HG03064 (cell line): Measurements from ENCODE around the gene KNOP1.

Experiments
- ATAC-seq: cut with Tn5 transposase; IDR thresholded peaks from one replicate; pipeline ENCODE4 v1.9.1; 2021; ENCODE audit warnings: low read depth; ENCODE audit not compliant: unreplicated experiment

KNOP1 gene, protein sequence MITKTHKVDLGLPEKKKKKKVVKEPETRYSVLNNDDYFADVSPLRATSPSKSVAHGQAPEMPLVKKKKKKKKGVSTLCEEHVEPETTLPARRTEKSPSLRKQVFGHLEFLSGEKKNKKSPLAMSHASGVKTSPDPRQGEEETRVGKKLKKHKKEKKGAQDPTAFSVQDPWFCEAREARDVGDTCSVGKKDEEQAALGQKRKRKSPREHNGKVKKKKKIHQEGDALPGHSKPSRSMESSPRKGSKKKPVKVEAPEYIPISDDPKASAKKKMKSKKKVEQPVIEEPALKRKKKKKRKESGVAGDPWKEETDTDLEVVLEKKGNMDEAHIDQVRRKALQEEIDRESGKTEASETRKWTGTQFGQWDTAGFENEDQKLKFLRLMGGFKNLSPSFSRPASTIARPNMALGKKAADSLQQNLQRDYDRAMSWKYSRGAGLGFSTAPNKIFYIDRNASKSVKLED

DNA sequence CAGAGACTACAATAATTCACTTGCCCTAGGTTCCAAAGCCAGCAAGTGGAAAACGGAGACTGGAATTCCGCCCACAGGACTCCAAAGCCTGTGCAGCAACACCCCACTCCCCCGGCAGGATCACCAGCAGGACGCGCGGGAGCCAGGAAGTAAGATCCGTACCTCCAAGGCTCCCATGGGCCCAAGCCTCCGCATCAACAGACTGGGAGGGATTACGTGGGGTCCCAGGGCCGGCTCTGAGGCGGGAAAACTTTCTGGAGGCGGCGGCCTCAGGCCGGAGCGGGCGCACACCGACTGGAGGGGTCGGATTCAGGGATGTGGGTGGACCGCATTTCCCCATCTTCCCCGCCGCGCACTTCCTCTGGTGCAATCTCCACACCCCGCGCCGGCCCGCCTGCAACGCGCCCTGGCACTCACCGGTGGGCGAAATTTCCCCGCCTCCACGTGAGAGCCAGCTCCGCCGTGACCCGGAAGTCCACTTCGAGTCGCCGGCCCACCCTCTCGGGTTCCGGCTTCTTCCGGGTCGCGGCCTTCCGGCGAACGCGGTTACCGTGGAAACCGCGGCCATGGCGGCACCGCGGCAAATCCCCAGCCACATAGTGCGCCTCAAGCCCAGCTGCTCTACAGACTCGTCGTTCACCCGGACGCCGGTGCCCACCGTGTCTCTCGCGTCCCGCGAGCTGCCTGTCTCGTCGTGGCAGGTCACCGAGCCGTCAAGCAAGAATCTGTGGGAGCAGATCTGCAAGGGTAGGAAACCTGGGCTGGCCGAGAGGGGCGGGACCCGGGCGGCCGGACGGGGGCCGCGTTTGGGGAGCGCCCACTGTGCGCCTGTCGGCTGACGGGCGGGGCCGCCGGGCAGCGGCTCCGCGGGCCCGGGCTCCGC lies at the start of gene KNOP1, which contains the start of gene IQCK:
Gene KNOP1 (minus strand): TSS at position 487 of the 883 bp plus-strand sequence. CDS start 3,192 bp downstream, outside the sequence.
Gene IQCK (plus strand): TSS at position 531 of the 883 bp plus-strand sequence. CDS start 36 bp downstream, at position 567.
- peak; percentile 96 for ATAC-seq

DNA sequence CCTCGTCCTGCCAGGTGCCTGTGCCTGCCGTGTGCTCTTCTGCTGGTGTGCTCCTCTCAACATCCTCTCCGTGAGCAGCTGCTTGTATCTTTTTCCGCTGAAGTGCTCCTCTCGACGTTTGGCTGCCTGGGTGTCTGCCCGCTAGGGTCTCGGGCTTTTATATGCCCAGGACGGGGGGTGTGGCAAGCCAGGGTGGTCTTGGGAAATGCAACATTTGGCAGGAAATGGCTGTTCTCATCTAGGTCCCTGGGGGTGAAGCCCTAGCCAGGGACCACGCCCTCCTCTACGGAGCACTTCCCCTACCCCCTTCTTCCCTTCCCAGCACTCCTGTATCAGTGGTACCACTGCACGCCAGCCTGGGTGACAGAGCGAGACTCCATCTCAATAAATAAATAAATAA lies 49.5 kb upstream of the KNOP1 start:
- ATAC-seq, result no peak

DNA sequence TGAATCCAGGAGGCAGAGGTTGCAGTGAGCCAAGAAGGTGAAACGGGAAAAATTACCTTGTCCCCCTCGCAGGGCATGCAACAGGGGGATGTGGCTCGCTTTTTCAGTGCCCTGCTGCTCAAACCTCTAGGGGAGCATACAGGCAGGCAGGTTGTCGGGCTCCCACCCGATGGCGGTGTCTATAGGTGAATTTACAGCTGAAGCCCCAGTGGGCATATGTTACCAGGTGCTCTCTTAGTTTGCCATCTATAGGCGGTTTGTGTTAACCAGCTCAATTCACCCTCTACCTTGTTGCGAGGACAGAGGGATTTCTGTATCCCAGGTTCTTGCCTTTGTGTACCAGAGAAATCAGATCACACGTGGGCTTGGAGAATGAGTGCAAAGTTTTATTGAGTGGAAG lies 49.0 kb upstream of the KNOP1 start:
- no peak for ATAC-seq

DNA sequence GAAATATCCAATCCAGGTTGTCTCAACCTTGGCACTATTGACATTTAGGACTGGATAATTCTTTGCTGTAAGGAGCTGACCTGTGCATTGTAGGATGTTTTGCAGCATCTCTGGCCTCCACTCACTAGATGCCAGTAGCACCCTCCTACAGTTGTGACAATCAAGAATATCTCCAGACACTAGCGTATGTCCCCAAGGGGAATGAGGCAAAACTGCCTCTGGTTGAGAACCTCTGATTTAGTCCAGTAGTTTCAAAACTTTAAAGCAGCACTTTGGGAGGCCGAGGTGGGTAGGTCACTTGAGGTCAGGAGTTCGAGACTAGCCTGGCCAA lies 48.5 kb upstream of the KNOP1 start:
- ATAC-seq, result no peak

DNA sequence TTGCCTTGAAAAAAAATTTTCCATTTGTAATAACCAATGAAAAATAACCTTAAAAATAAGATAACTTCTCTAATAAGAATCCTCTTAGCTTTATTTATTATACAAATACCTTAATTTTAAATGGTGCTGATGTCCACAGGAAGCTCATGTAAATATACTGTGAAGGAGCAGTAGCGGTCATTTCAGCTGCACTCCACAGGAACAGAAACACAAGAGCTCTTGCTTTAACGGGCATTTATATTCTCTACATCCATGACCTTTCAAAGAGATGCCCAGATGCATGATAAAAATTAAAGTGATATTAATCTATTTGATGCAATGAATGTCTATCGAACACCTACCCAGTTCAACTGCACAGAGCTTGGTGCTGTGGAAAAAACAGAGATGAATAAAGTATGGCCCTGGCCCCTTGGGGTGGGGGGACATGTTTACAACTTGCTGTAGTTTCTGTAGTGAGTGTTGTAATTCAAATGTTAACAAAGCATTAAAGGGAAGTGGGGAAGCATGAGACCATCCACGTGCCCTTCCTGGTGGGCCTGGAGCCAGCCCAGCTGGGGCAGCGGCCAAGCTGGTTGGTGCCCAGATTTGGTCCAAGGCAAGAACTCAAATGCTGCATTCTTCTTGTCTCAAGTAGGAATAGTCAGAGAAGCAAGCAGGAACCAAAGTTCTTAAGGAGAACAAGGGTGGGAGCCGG lies 48.0 kb upstream of the KNOP1 start:
- ATAC-seq, result no peak

DNA sequence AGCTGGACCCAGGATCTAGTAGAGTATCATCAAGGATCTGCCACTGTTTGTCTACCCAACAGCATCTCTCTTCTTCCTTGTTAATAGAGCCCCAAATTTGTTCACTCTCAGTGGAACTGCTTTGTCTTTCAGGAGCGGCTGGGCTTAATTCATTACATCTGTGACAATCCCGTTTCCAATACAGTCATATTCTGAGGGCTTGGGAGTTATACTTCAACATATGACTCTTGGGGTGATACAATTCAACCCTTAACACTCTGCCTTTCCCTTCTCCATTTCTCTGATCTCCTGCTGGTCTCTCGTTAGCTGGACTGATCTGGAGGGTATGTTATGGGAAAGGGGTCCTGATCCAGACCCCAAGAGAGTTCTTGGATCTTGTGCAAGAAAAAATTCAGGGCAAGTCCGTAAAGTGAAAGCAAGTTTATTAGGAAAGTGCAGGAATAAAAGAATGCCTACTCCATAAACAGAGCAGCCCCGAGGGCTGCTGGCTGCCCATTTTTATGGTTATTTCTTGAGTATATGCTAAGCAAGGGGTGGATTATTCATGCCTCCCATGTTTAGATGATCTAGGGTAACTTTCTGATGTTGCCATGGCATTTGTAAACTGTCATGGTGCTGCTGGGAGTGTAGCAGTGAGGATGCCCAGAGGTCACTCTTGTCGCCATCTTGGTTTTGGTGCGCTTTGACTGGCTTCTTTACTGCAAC lies 42.5 kb upstream of the KNOP1 start:
- no peak for ATAC-seq

DNA sequence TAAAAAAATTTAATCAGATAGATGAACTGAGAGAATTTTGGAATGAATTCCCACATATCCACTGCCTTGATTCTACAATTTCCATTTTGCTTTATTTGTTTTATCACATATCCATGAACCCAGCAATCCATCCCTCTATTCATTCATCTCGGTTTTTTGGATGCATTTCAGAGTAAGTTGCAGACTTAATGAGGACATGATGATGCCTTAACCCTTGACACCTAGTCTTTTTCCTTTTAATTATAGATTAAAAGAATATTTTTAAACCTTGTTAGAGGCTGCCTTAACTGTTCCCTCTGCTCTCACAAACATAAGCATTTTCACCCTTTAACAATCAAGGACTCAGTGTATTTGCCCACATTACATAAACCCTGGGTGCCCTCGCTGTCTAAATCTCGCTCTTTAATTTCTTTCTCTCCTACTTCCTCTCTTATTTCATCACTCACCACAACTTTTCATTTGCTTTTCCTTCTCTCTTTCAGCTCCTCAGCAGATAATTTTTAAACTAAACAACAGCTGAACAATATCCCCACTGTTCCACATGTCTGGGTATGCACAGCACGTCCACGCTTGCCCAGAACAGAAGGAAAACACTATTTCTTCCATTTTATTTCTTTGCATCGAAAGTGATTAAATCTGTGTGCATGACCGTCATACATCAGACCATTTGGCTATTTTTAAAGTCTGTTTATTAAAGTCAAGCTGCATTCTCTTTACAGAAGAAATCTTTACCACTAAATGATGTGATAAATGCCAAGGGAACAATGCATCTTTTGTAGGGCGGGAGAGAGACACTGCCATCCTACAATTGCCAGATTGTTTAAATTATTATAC lies 40.0 kb upstream of the KNOP1 start:
- ATAC-seq, result no peak

DNA sequence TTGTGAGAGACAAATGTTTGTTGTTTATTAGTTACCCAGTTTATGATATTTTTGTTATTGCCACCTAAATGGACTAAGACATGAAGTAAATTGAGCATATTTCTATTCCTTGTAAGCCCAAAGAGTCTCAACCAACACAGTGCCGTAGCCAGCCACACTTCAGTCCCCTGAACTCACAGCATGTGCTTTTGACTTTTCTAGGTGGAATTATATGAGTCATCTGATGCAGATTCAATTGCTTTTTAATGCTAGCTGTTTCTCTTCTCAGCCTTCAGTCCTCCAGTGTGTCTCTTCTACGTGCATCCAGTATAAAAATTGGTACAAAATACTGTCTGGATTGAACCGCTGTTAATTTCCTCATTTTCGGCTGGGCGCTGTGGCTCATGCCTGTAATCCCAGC lies 39.0 kb upstream of the KNOP1 start:
- no peak for ATAC-seq

DNA sequence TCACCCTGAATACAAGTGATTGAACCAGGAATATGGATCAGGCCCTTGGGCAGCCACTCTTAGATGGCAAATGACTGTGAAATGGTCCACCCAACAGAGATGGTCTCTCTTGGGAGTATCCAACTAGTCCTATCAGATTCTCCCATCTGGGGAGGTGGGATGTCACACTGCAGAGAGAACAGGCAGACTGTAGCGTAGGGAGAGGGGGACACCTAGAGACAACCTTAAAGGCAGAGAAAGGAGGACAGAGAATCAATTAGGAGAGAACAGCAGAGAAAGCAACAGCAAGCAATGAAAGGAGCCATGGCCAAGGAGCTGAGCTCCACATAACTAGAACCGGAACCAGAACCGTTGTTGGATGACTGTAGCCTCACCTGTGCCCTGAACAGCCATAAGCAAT lies 37.2 kb upstream of the KNOP1 start:
- no peak for ATAC-seq

DNA sequence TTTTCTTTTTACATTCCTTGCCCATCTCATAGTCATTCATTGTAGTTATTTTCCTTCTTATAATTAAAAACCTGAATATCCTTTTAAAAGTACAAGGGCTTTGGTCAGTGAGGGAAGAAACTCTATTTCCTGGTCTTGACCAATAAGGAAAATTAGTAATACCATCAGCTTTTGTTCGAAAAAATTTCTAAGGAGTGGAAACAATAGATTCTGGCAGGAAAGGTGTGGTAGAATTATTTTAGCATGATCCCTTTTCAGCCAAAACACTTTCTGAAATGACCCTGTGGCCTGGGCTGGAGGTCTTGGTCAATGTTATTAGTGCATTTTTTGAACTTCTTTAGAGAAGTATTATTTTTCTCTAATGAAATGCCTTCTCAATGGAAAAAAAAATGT lies 36.6 kb upstream of the KNOP1 start:
- ATAC-seq, result no peak

DNA sequence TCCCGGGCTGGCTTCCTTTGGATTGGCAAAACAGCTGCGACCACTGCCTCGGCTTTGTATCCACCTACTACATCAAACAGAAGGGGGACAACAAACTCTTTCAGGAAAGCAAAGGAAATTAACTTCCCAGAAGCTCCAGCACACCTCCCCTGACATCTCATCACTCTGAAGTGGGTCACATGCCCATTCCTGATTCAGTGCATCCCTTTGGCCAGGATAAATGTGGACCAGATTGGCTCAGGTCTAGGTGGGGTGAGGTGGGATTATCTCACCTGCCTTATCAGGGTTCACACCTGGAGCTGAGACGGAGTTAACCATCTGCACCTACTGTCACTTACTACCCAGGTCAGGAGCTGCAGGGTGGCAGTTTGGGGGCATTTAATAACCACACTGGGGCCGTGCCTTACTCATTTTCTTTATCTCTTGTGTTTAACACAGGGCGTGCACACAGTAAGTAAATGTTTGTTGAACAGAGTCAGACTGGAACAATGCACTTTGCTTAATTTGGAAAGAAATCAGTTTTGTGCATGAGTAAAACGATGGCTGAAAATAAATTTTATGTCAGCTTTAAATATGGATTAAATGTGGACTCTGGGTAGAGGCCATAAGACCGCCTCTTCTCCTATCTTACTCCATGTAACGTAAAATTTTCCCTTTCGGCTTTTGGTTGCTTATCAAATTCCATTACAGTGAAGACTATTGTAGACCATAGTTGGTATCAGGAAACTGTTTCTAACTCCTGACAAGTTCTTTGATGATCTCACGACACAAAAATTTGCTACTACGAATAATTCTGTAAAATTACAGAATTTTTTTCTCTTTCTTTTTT lies 36.0 kb upstream of the KNOP1 start:
- no peak for ATAC-seq

DNA sequence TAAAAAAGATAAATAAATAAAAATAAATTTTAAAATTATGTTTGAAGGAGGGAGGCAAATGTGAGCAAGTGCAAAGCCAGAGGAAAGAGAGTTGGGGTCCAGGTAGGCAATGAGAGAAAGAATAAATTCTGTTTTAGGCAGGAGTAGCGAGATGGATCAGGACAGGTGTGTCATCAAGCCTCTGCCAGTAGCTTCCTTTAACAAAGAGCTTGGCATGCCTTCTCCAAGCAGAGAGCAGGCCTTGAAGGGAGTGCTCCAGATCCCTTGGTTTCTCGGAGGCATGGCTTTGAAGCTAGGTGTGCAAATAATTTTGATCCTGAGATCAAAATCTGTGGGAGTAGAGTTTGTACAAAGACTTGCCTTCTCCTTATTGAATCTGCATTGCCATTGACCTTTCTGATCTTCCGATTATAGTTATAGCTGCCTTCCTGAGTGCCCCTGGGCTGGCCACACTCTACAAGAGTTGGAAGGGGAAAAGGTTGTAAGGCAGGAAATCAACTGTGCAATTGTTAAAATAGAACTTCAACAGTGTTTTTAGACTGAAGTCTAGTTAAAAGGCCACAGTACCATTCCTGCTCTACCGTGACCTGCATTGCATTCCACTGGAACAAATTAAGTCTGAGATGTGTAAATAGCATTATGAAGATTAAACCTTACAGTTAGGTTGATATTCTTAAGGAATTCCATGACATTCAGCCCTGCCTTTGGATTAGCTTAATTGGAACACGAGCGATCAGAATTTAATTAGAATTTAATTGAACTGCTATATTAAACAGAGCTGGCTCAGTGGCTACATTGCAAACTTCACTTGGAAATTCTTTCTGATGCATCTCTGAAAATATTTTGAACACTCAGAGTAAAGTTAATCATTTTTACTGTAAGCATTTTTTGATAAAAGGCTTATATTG lies 33.7 kb upstream of the KNOP1 start:
- ATAC-seq, result no peak

DNA sequence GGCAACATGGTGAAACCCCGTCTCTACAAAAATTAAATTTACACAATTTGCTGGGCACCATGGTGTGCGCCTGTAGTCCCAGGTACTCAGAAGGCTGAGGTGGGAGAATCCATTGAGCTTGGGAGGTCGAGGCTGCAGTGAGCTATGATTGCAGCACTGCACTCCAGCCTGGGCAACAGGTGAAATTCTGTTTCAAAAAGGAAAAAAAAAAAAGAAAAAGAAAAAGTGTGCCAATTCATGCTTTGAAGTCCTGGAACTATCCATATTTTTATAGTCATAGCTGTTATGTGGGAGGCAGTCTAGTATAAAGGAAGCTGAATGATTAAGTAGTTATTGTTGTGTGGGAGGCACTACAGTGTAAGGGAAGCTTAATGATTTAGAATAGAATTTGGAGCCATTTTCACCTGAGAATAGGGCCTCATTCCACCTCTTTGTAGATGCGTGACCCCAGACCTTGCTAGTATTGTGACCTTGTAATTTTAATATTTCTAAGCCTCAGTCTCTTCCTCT lies 31.6 kb upstream of the KNOP1 start:
- ATAC-seq, result no peak

DNA sequence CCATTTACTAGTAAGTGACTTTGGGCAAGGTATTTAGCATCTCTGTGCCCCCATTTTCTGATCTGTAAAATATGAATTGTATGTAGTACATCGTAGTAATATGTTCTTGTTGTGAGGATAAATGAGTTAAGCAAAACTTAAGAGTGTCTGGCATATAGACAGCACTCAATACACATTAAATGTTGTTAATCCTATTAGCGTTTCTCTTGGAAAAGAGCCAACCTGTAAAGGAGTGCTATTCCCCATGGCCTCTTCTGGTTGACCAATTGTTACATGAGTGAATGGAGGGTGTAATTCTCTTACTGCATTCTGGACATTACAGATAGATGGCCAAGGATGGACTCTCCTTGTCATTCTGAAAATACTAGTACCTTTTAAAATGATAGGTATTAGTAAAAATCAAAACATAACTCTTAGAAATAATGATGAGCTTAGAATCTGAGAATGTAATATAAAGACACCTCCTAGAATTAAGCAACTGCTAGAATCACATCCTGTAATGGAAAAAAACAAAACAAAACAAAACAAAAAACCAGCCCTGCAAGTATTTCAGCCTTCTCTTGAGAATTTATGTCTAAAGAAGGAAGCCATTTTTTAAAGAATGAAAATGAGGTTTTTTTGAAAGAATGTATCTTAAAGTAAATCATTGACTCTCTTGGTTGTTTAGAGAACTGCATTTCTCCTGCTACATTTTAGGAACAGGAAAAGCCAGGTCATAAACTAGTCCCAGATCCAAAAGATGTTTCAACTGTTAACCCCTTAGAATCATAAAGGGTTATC lies 30.6 kb upstream of the KNOP1 start:
- ATAC-seq, result no peak

DNA sequence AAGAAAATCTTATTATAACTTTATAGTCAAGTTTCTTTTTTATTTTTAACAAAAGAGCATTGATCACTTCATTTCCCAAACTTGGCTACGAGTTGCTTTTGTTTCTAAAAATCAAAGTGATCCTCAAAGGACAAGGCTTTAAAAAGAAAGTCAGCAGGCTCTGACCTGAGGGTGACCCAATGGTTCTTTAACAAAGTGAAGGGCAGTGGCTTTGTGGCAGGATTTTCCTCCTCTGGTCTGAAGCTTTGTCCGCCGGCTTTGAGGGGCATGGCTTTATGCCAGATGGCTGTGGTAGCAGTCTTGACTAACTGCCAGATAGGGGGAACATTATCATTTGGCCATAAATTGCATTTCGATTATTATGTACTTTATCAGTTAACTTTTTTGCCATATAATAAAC lies 28.5 kb upstream of the KNOP1 start:
- ATAC-seq, result no peak

DNA sequence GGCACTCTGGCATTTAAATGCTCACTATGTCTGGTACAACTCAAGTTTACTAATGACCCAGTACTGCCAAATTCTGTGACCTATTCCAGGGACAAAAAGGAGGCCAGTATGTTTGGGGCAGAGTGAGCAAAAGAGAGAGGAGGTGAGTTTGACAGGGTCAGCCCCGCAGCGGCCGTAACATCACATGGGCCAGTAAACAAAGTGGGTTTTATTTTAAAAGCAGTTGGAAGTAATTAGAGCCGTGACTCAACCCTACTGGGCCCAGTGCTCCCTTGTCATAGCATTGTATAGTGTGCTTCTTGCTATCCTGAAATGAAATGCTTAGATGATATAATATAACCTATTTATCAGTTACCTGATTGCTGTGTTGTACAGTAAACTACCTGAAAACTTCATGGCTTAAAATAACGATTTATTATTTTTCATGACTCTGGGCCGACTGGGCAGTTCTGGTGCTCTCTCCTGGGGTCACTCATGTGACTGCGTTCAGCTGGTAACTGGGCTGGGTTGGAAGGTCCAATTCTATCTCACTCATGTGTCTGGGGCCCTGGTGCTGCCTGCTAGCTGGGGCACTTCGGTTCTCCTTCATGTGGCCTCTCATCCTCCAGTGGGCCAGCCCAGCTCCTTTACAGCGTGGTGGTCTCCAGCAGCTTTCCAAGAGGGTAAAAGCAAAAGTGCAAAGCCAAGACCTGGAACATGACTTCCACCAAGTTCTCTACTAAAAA lies 27.4 kb upstream of the KNOP1 start:
- ATAC-seq, result no peak
